Fibroblast of lung (primary cell): ENCODE data around the gene CWH43. TPM values are rescaled to one million over a fixed set of nuclear protein-coding genes. Genes with fewer than 3 reads are reported as not detected.

ENCODE experiments used
- DNase-seq, 2 donors: peaks; one replicate each; pipeline versions ENCODE4 v3.0.0 to v3.0.0-alpha.2; 2010; ENCODE audit warnings: low read depth in 2 of 2
- H2AFZ ChIP-seq: 2 replicates; pipeline ENCODE4 v1.5.1; 2012; ENCODE audit warnings: low read length, control low read depth, inconsistent platforms
- H3K27ac ChIP-seq: 2 replicates; pipeline ENCODE4 v1.5.1; 2011; ENCODE audit warnings: low read length, control low read depth; ENCODE audit not compliant: insufficient read depth
- H3K27me3 ChIP-seq: 2 replicates; pipeline ENCODE4 v1.5.1; 2011; ENCODE audit warnings: mild to moderate bottlenecking, low read length; ENCODE audit not compliant: control insufficient read depth, insufficient read depth
- H3K36me3 ChIP-seq: 2 replicates; pipeline ENCODE4 v1.5.1; 2011; ENCODE audit warnings: low read length; ENCODE audit not compliant: control insufficient read depth, insufficient read depth
- H3K4me1 ChIP-seq: 2 replicates; pipeline ENCODE4 v1.5.1; 2011; ENCODE audit warnings: low read length; ENCODE audit not compliant: control insufficient read depth, insufficient read depth; ENCODE audit errors: extremely low read depth
- H3K4me2 ChIP-seq: 2 replicates; pipeline ENCODE4 v1.5.1; 2011; ENCODE audit warnings: low read length, control low read depth; ENCODE audit not compliant: insufficient read depth; ENCODE audit errors: extremely low read depth
- H3K4me3 ChIP-seq, 4 experiments: fragments of 200-600 bp in 1 of 4; sonication (generic) in 1 of 4; replicated peaks in 1 of 4; 2 replicates each; pipeline ENCODE4 v1.5.1; 2011 to 2016; ENCODE audit warnings: low read length in 4 of 4, low read depth in 3 of 4, mild to moderate bottlenecking in 3 of 4, control low read depth in 2 of 4, inconsistent platforms in 1 of 4, mixed read lengths in 1 of 4; ENCODE audit not compliant: insufficient read depth in 1 of 4; ENCODE audit errors: control extremely low read depth in 1 of 4
- H3K79me2 ChIP-seq: 2 replicates; pipeline ENCODE4 v1.5.1; 2012; ENCODE audit warnings: mild to moderate bottlenecking, low read length, inconsistent platforms; ENCODE audit not compliant: control insufficient read depth, insufficient read depth
- H3K9ac ChIP-seq: 2 replicates; pipeline ENCODE4 v1.5.1; 2011; ENCODE audit warnings: mild to moderate bottlenecking, low read length, control low read depth; ENCODE audit not compliant: insufficient read depth
- H3K9me3 ChIP-seq: 2 replicates; pipeline ENCODE4 v1.5.1; 2012; ENCODE audit warnings: low read depth, low read length; ENCODE audit not compliant: control insufficient read depth, insufficient read depth
- H4K20me1 ChIP-seq: 2 replicates; pipeline ENCODE4 v1.5.1; 2011; ENCODE audit warnings: low read length; ENCODE audit not compliant: control insufficient read depth, insufficient read depth; ENCODE audit errors: extremely low read depth
- CTCF ChIP-seq, 2 donors: IDR thresholded peaks in 1 of 2; conservative IDR thresholded peaks in 1 of 2; 1 replicate in 1 of 2; 2 replicates in 1 of 2; pipeline ENCODE4 v1.5.1; 2011 to 2012; ENCODE audit warnings: low read length in 2 of 2, control low read depth in 1 of 2, inconsistent platforms in 1 of 2, low read depth in 1 of 2, mild to moderate bottlenecking in 1 of 2
- EZH2 ChIP-seq: IDR thresholded peaks from 2 replicates; pipeline ENCODE4 v1.5.1; 2012; ENCODE audit warnings: low read length, control low read depth, mild to moderate bottlenecking; ENCODE audit errors: missing control alignments
- polyA plus RNA-seq, 2 donors: library from polyadenylated mRNA; depleted of rRNA in 1 of 2; stranded (reverse) in 1 of 2; unstranded in 1 of 2; fragments of >200 nt; gene quantifications; 2 replicates each; pipeline ENCODE4 v1.2.1, GENCODE V29; 2011 to 2012; ENCODE audit warnings: missing spikeins in 1 of 2
- total RNA-seq: library from RNA; depleted of rRNA; stranded (reverse); fragments of >200 nt; gene quantifications from 2 replicates; pipeline ENCODE4 v1.2.1, GENCODE V29; 2014

CWH43 gene
- total and polyA plus RNA-seq, 2 donors (not counting 1 experiment from before 2014, with no cell fraction given): not detected

GRCh38 chr4:49032440-49033161 lies 46.5 kb downstream of the CWH43 start:
- no peaks in the 10 kb centered on the region for H3K27me3 ChIP-seq
- no peaks in the 10 kb centered on the region for H3K36me3 ChIP-seq
- no peak overlapping the region for H3K27ac ChIP-seq
- H3K4me3 ChIP-seq: no peak overlapping the region
- no peaks in the 10 kb centered on the region for H3K9me3 ChIP-seq
- no peak overlapping the region for H3K4me2 ChIP-seq
- H3K4me1 ChIP-seq: no peaks in the 10 kb centered on the region
- H4K20me1 ChIP-seq: no peaks in the 10 kb centered on the region
- peak; percentile 21 to 45 for TF ChIP-seq CTCF (conservative IDR thresholded peaks at IDR 0.05 in 1 of 2, IDR thresholded peaks at IDR 0.05 in 1 of 2; ENCODE audit: low read depth in 1 of 2, low read length in 2 of 2)
- no peak for TF ChIP-seq EZH2
- H2AFZ ChIP-seq: no peak overlapping the region
- no peak overlapping the region for H3K9ac ChIP-seq
- no peak for DNase-seq
- no peaks in the 10 kb centered on the region for H3K79me2 ChIP-seq

GRCh38 chr4:49036528-49036927 lies 50.5 kb downstream of the CWH43 start:
- Histone ChIP-seq H3K4me1 (no peaks in the 10 kb centered on the region), H3K4me3 (no peak overlapping the region), H2AFZ (no peak overlapping the region), H3K79me2 (no peaks in the 10 kb centered on the region), H3K9ac (no peak overlapping the region), H3K9me3 (no peaks in the 10 kb centered on the region), H3K27me3 (no peaks in the 10 kb centered on the region), H4K20me1 (no peaks in the 10 kb centered on the region), H3K36me3 (no peaks in the 10 kb centered on the region), H3K27ac (no peak overlapping the region), H3K4me2 (no peak overlapping the region)
- DNase-seq: no peak
- TF ChIP-seq EZH2 (no peak), CTCF (conservative IDR thresholded peaks at IDR 0.05 in 1 of 2, IDR thresholded peaks at IDR 0.05 in 1 of 2; ENCODE audit: low read depth in 1 of 2, low read length in 2 of 2) (no peak)

- H3K4me3 ChIP-seq: no peak overlapping the region
- TF ChIP-seq CTCF (conservative IDR thresholded peaks at IDR 0.05 in 1 of 2, IDR thresholded peaks at IDR 0.05 in 1 of 2; ENCODE audit: low read depth in 1 of 2, low read length in 2 of 2) (no peak), EZH2 (no peak)
These were observed 58.2 kb downstream of the CWH43 start for GRCh38 chr4:49044270-49044669.

More at GRCh38 chr4:49044270-49044669, 58.2 kb downstream of the CWH43 start:
- H3K27ac ChIP-seq: no peak overlapping the region
- DNase-seq: no peak
- no peaks in the 10 kb centered on the region for H4K20me1 ChIP-seq
- no peaks in the 10 kb centered on the region for H3K4me1 ChIP-seq
- no peak overlapping the region for H3K4me2 ChIP-seq
- no peak overlapping the region for H2AFZ ChIP-seq
- no peak overlapping the region for H3K9ac ChIP-seq
- no peaks in the 10 kb centered on the region for H3K27me3 ChIP-seq
- no peaks in the 10 kb centered on the region for H3K9me3 ChIP-seq
- no peaks in the 10 kb centered on the region for H3K36me3 ChIP-seq
- no peaks in the 10 kb centered on the region for H3K79me2 ChIP-seq
